Skeletal muscle satellite cell (primary cell): ENCODE data around the gene PLPP6. TPM values are rescaled to one million over a fixed set of nuclear protein-coding genes. Genes with fewer than 3 reads are reported as not detected.

Experiments
- H3K27me3 ChIP-seq: 2 replicates; pipeline ENCODE4 v1.7.0; 2013; ENCODE audit warnings: low read length; ENCODE audit not compliant: control insufficient read depth, insufficient read depth
- H3K36me3 ChIP-seq: 2 replicates; pipeline ENCODE4 v1.7.0; 2013; ENCODE audit warnings: mild to moderate bottlenecking, control low read depth, low read length; ENCODE audit not compliant: insufficient read depth
- H3K4me1 ChIP-seq: 2 replicates; pipeline ENCODE4 v1.7.0; 2013; ENCODE audit warnings: low read length; ENCODE audit not compliant: control insufficient read depth, insufficient read depth
- H3K4me2 ChIP-seq: 2 replicates; pipeline ENCODE4 v1.7.0; 2013; ENCODE audit warnings: mild to moderate bottlenecking, low read length
- H3K4me3 ChIP-seq: 2 replicates; pipeline ENCODE4 v1.7.0; 2013; ENCODE audit warnings: low read length
- H3K9ac ChIP-seq: 2 replicates; pipeline ENCODE4 v1.7.0; 2013; ENCODE audit warnings: mild to moderate bottlenecking, low read depth, low read length, moderate library complexity
- H3K9me3 ChIP-seq: replicated peaks from 2 replicates; pipeline ENCODE4 v1.7.0; 2013; ENCODE audit warnings: mild to moderate bottlenecking, control low read depth, low read length
- total RNA-seq: library from RNA; depleted of rRNA; stranded (reverse); fragments of >200 nt; gene quantifications from 2 replicates; pipeline ENCODE4 v1.2.3, GENCODE V29; 2012; rRNA removed

Gene PLPP6
- 6.3 and 7.9 TPM in 2 replicates for total RNA-seq

DNA sequence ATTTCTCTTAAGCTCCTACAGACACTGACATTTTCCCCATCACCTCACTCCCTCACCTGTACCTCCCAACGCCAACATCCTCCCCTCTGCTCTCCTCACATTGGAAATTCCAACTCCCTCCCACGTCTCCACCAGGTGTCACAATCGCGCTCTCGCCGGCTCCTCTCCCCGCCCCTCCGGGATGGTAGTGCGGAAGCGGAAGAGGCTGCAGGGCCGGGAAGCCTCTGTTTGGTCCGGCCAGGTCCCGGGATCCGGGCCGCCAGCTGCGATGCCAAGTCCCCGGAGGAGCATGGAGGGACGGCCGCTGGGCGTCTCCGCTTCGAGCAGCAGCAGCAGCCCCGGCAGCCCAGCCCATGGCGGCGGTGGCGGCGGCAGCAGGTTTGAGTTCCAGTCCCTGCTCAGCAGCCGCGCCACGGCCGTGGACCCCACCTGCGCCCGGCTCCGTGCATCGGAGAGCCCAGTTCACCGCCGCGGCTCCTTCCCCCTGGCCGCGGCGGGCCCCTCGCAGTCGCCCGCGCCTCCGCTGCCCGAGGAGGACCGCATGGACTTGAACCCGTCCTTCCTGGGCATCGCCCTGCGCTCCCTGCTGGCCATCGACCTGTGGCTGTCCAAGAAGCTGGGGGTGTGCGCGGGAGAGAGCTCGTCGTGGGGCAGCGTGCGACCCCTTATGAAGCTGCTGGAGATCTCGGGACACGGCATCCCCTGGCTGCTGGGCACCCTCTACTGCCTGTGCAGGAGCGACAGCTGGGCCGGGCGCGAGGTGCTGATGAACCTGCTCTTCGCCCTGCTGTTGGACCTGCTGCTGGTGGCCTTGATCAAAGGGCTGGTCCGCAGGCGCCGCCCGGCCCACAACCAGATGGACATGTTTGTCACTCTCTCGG is at the start of gene PLPP6:
TSS of gene PLPP6 (plus strand) at position 187 of the 881 bp plus-strand sequence. CDS start at position 269, 82 bp downstream.
- Histone ChIP-seq H3K4me1 (peaks cover 37% of the 10 kb centered on the region), H3K27me3 (no peaks in the 10 kb centered on the region)

GRCh38 chr9:4614627-4615026 is 47.5 kb upstream of the PLPP6 start:
- no peaks in the 10 kb centered on the region for H3K9me3 ChIP-seq
- H3K27me3 ChIP-seq = no peaks in the 10 kb centered on the region
- no peak overlapping the region for H3K4me2 ChIP-seq
- no peak overlapping the region for H3K4me3 ChIP-seq
- no peak overlapping the region for H3K9ac ChIP-seq
- H3K36me3 ChIP-seq = no peaks in the 10 kb centered on the region
- H3K4me1 ChIP-seq = peaks cover 12% of the 10 kb centered on the region

More for the DNA sequence above, at the start of gene PLPP6:
- no peaks in the 10 kb centered on the region for H3K36me3 ChIP-seq
- peak within 1 kb of the TSS; percentile 86 for H3K4me2 ChIP-seq
- peak within 1 kb of the TSS; percentile 90 for H3K9ac ChIP-seq
- H3K4me3 ChIP-seq = peak within 1 kb of the TSS; percentile 83
- no peaks in the 10 kb centered on the region for H3K9me3 ChIP-seq

DNA sequence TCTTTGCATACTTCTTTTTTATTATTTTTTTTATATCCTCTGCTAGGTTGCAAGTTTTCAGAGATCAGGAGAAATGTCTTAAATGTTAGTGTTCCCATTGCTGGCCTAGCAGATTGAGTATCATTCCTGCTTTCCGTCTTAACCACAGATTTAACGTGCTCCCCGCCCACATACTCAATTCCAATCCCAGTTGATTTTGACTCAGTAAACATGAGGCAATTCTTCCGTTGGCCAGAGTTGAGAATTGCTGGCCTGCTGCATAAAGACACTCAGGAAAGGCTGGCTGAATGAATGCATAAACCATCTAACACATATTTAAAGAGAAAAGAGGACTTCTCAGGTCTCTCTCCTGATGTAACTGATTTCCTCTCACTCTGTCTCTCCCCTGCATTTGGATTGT is 46.8 kb upstream of the PLPP6 start:
- Histone ChIP-seq H3K27me3 (no peaks in the 10 kb centered on the region), H3K4me2 (no peak overlapping the region), H3K9ac (no peak overlapping the region), H3K9me3 (no peaks in the 10 kb centered on the region), H3K4me1 (peaks cover 12% of the 10 kb centered on the region), H3K4me3 (no peak overlapping the region), H3K36me3 (no peaks in the 10 kb centered on the region)

DNA sequence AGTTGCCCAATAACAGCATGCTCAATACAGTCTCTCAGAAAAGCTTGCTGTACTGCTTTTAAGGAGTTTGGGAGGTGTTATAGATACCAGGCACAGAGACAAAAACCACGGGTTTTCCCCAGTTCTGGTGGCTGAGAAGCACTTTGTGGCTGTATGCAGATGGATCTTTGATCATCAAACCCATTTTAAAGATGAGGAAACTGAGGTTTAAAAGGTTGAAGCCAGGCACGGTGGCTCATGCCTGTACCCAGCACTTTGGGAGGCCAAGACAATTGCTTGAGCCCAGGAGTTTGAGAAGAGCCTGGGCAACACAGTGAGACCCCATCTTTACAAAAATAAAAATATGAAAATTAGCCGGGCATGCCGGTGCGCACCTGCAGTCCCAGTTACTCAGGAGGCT is 46.3 kb upstream of the PLPP6 start:
- Histone ChIP-seq H3K4me2 (no peak overlapping the region), H3K36me3 (no peaks in the 10 kb centered on the region), H3K27me3 (no peaks in the 10 kb centered on the region), H3K4me3 (no peak overlapping the region), H3K4me1 (peaks cover 12% of the 10 kb centered on the region), H3K9me3 (no peaks in the 10 kb centered on the region), H3K9ac (no peak overlapping the region)

DNA sequence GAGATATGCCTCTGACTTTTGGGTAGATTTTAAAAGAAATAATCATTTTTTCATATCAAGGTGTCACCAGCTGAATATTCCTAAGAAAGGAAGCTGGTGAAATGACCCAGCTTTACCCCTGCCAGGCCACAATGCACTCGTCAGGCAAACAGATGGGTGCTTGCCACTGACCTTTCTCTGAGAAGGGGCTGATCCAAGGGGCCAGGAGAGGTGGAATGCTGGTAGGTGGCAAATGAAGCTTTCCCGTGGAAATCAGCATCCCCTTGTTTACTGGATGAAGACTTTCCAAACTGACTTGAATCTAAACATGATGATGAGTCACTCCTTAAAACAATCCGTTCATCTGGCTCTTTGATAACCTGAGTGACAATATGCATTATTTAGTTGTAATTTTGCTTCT is 44.3 kb upstream of the PLPP6 start:
- Histone ChIP-seq H3K36me3 (no peaks in the 10 kb centered on the region), H3K4me1 (peaks cover 12% of the 10 kb centered on the region), H3K9ac (no peak overlapping the region), H3K4me2 (no peak overlapping the region), H3K27me3 (no peaks in the 10 kb centered on the region), H3K4me3 (no peak overlapping the region), H3K9me3 (no peaks in the 10 kb centered on the region)

- Histone ChIP-seq H3K9ac (no peak overlapping the region), H3K27me3 (no peaks in the 10 kb centered on the region)
Measured at GRCh38 chr9:4618700-4619099, 43.4 kb upstream of the PLPP6 start.

GRCh38 chr9:4620057-4620765 is 41.9 kb upstream of the PLPP6 start:
- H3K27me3 ChIP-seq = no peaks in the 10 kb centered on the region
- no peak overlapping the region for H3K9ac ChIP-seq
- no peaks in the 10 kb centered on the region for H3K9me3 ChIP-seq
- no peaks in the 10 kb centered on the region for H3K36me3 ChIP-seq
- peaks cover 6% of the 10 kb centered on the region for H3K4me1 ChIP-seq
- no peak overlapping the region for H3K4me2 ChIP-seq
- no peak overlapping the region for H3K4me3 ChIP-seq

More at GRCh38 chr9:4618700-4619099, 43.4 kb upstream of the PLPP6 start:
- H3K4me2 ChIP-seq = no peak overlapping the region
- H3K4me1 ChIP-seq = peaks cover 12% of the 10 kb centered on the region
- H3K9me3 ChIP-seq = no peaks in the 10 kb centered on the region
- H3K4me3 ChIP-seq = no peak overlapping the region
- H3K36me3 ChIP-seq = no peaks in the 10 kb centered on the region

- Histone ChIP-seq H3K9me3 (no peaks in the 10 kb centered on the region), H3K27me3 (no peaks in the 10 kb centered on the region), H3K9ac (no peak overlapping the region), H3K4me3 (no peak overlapping the region), H3K4me1 (no peaks in the 10 kb centered on the region), H3K36me3 (no peaks in the 10 kb centered on the region), H3K4me2 (no peak overlapping the region)
Measured at GRCh38 chr9:4620881-4621555, 41.1 kb upstream of the PLPP6 start.

DNA sequence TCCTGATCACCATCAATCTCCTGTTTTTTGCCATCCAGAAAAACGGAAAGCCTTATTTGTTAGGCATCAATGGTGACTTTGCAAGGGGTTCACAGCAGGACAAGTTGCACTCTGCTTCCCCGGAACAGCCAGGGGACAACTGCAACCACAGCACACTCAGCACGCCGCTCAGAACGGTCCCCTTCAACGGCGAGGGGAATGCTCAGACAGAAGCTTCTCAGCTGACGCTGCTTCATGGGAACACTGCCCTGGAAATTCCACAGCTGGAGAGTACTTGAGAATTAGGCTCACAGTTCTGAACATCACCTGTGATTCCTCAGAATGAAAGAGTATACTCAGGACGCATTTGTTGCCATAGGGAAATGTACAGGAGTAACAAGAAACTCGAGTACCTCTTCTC is 40.1 kb upstream of the PLPP6 start:
- Histone ChIP-seq H3K9ac (no peak overlapping the region), H3K4me3 (no peak overlapping the region), H3K27me3 (no peaks in the 10 kb centered on the region), H3K9me3 (no peaks in the 10 kb centered on the region), H3K4me1 (no peaks in the 10 kb centered on the region), H3K36me3 (no peaks in the 10 kb centered on the region), H3K4me2 (no peak overlapping the region)

GRCh38 chr9:4630836-4631235 is 31.3 kb upstream of the PLPP6 start:
- Histone ChIP-seq H3K9ac (no peak overlapping the region), H3K27me3 (no peaks in the 10 kb centered on the region), H3K9me3 (no peaks in the 10 kb centered on the region), H3K4me1 (no peaks in the 10 kb centered on the region), H3K36me3 (no peaks in the 10 kb centered on the region), H3K4me2 (no peak overlapping the region), H3K4me3 (no peak overlapping the region)

DNA sequence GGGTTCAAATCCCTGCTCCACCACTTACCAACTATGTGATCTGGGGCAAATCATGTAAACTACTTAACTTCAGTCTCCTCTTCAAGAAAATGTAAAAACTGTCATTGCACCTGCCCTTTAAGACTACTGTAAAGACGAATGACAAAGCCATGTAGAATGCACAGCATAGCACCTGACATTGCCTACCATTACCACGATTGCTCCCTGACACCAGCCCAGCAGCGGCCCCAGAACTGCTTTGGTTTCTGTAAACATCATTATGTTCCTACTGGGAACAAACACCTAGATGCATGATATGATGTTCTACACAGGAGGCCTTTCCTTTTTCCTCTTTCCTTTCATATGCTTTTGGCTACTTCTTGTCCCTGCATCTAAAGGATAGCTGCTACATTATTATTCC is 23.1 kb upstream of the PLPP6 start:
- Histone ChIP-seq H3K36me3 (no peaks in the 10 kb centered on the region), H3K9ac (no peak overlapping the region), H3K4me2 (no peak overlapping the region), H3K4me1 (no peaks in the 10 kb centered on the region), H3K4me3 (no peak overlapping the region), H3K9me3 (no peaks in the 10 kb centered on the region), H3K27me3 (no peaks in the 10 kb centered on the region)
